Fibroblast of villous mesenchyme (primary cell): ENCODE data around the gene DUS3L. TPM values are rescaled to one million over a fixed set of nuclear protein-coding genes. Genes with fewer than 3 reads are reported as not detected.
"Not testable (repeated sequence)": the region's sequence is repeated elsewhere in the genome, so short reads cannot be mapped to it uniquely, and the experiment has no call there.

Experiments used
- DNase-seq: peaks from one replicate; pipeline ENCODE4 v3.0.0-alpha.2; 2010; ENCODE audit warnings: low read depth
- H3K4me3 ChIP-seq: 2 replicates; pipeline ENCODE4 v1.5.1; 2011; ENCODE audit warnings: low read depth, mild to moderate bottlenecking, low read length
- CTCF ChIP-seq: IDR thresholded peaks from 2 replicates; pipeline ENCODE4 v1.5.1; 2012; ENCODE audit warnings: low read depth, mild to moderate bottlenecking, low read length; ENCODE audit not compliant: insufficient read depth
- total RNA-seq: library from RNA; depleted of rRNA; stranded (reverse); fragments of >200 nt; gene quantifications from 2 replicates; pipeline ENCODE4 v1.2.3, GENCODE V29; 2012

DUS3L gene
- total RNA-seq, 1 donor, result 19.9 TPM

DNA sequence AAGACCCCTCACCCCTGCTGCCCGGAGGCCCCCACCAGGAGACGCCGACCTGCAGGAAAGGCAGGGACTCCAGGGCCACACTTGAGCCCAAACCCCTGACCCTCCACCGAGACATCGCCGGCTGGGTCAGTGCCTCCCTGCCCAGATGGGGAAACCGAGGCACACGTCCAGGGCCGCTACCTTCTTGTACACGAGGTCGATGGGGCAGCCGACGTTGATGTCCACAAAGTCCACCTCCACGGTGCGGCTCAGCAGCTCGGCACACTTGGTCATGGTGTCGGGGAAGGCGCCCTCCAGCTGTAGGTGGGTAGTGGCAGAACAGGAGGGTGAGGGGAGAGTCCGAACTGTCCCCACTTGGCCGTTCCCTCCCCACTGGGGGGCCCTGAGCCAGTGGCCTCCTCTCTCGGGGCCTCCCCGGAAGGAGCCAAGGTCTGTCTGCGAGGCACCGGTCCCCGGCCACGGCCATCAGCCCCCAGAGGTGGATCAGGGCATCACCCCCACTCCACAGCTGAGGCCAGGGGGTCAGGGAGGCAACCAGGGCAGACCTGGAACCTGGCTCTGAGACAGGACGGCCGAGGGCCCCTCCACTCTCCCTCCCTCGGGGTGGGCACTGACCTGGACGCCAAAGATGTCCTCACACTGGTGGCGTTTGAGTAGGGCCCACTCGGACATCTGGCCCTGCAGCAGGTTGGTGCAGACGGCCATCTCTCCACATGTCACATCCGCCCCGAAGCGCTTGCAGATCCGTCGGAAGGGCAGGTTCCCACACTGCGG lies 3.4 kb downstream of the DUS3L start:
- no peak for TF ChIP-seq CTCF
- no peak for DNase-seq

DNA sequence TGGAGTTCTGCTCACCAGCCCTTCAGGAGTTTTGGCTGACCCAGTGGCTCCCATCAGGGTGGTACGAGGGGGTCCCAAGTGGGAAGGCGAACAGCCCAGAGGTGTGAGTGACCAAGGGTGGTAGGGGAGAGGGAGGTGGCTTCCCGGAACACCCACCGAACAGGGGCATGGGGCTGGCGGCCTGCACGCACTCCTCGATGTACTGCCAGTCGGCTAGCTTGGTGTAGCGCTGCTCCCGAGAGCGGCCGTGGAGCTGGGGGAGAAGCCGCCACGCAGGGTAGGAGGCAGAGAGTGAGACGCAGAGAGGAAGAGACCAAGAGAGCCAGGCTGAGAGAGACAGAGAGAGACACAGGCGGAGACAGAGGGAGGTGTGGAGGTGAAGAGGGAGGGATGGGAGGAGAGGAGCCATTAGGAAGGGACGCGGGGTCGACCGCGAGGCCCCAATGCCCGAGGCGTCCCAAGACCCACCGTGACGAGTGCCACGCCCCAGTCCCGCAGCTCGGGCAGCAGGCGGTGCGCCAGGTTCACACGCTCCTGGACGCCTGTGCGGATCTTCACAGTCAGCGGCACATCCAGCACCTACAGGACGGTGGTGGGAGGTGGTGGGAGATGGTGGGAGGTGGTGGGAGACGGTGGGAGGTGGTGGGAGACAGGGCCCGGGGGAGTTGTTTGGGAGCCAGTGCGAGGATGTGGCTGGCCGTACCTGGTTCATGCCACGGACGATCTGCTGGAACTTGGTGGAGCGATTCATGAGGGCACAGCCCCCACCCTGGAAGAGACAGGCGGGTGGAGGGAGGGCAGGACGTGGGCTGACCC lies 4.2 kb downstream of the DUS3L start:
- no peak for TF ChIP-seq CTCF
- no peak overlapping the region for H3K4me3 ChIP-seq
- DNase-seq, result no peak

More for the DNA sequence above, 3.4 kb downstream of the DUS3L start:
- H3K4me3 ChIP-seq, result no peak overlapping the region

- no peak overlapping the region for H3K4me3 ChIP-seq
- no peak for DNase-seq
- TF ChIP-seq CTCF, result no peak
Measured at GRCh38 chr19:5785423-5785822, 5.5 kb downstream of the DUS3L start.

DNA sequence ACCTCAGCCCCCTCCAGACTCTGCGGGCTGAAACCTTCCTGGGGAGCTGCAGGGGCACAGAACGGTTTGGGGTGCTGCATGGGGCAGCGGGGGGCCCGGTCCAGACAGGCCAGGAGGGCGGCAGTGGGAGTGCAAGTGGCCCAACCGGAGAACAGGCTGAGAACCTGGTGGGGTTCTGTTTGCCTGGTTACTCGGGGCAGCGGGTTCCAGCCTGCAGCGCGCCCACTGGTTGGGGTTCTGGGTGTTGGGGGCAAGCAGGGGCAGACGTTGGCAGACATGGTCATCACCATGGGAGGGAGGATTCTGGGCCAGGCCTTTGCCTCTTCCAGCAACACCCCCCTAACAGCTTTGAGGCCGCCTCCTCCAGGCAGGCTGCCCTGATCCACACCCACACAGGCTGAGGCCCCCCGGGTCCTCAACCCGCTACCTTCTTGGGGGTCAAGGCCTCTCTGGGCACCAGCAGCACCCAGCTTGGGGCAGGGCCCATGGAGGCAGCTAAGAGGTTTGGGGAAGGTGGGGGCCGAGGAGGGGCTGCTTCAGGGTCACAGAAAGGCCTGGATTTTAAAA lies 6.3 kb downstream of the DUS3L start, which contains the start of gene PRR22:
Gene PRR22 (minus strand): TSS at position 166 of the 567 bp plus-strand sequence. CDS start 86 bp downstream, at position 80.
- no peak for DNase-seq
- no peak within 1 kb of the TSS for H3K4me3 ChIP-seq
- TF ChIP-seq CTCF, result no peak

GRCh38 chr19:5782945-5783919 lies 7.7 kb downstream of the DUS3L start:
- no peak for DNase-seq
- TF ChIP-seq CTCF, result no peak
- no peak overlapping the region for H3K4me3 ChIP-seq

DNA sequence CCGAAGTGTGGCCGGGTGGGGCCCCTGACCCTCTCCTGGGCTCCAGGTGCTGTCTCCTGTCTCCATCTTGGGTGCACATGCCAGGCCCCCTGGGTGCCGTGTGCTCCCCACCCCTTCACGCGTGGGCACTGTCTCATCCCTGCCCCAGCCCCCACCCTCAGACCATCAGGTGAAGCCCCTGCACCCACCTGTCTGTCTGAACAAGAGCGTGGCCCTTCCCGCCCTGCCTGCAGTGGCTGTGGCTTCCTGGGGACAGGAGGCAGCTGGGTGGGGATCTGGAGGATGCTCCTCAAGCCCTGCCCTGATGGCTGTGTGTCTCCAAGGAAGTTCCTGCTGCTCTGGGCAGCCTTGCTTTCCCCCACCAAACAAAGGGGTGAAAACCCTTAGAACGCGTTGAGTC lies 8.6 kb downstream of the DUS3L start:
- H3K4me3 ChIP-seq, result no peak overlapping the region
- DNase-seq, result no peak
- no peak for TF ChIP-seq CTCF

- H3K4me3 ChIP-seq, DNase-seq: not testable (repeated sequence)
Measured at GRCh38 chr19:5780916-5781315, 10.0 kb downstream of the DUS3L start.
